ENCODE measurements around the gene GRID2.

The GRID2 gene

GRCh38 chr4:93743022-93743421, 1439.3 kb downstream of the GRID2 start:
- no peaks in the 10 kb centered on the region for H3K9me3 ChIP-seq
- in situ Hi-C loops (cut with MboI; ENCODE audit: low sequenced_read_pairs): no loop called here
- no peaks in the 10 kb centered on the region for H3K4me1 ChIP-seq
- H3K4me3 ChIP-seq: no peak overlapping the region
- no peaks in the 10 kb centered on the region for H3K36me3 ChIP-seq (replicated peaks)
- DNase-seq (ENCODE audit: low spot score in 2 of 2): no peak
- H3K27me3 ChIP-seq (ENCODE audit: low read depth): no peaks in the 10 kb centered on the region

- in situ Hi-C loops (cut with MboI; ENCODE audit: low sequenced_read_pairs): no loop called here
- DNase-seq (ENCODE audit: low spot score in 2 of 2): no peak
Measured at GRCh38 chr4:93743635-93744034, 1439.9 kb downstream of the GRID2 start.

GRCh38 chr4:93744961-93745360, 1441.2 kb downstream of the GRID2 start:
- in situ Hi-C loops (cut with MboI; ENCODE audit: low sequenced_read_pairs): no loop called here
- no peak overlapping the region for H3K4me3 ChIP-seq

More at GRCh38 chr4:93743635-93744034, 1439.9 kb downstream of the GRID2 start:
- Histone ChIP-seq H3K4me1 (no peaks in the 10 kb centered on the region; the same call in 1 of the 2 replicates), H3K9me3 (no peaks in the 10 kb centered on the region), H3K36me3 (replicated peaks) (no peaks in the 10 kb centered on the region), H3K4me3 (no peak overlapping the region), H3K27me3 (ENCODE audit: low read depth) (no peaks in the 10 kb centered on the region)

GRCh38 chr4:93746031-93746430, 1442.3 kb downstream of the GRID2 start:
- Histone ChIP-seq H3K9me3 (no peaks in the 10 kb centered on the region), H3K27me3 (ENCODE audit: low read depth) (no peaks in the 10 kb centered on the region), H3K4me3 (no peak overlapping the region), H3K4me1 (peaks cover 5% of the 10 kb centered on the region; the same call in 1 of the 2 replicates), H3K36me3 (replicated peaks) (no peaks in the 10 kb centered on the region)
- in situ Hi-C loops (cut with MboI; ENCODE audit: low sequenced_read_pairs): no loop called here
- no peak for DNase-seq (ENCODE audit: low spot score in 2 of 2)

More at GRCh38 chr4:93744961-93745360, 1441.2 kb downstream of the GRID2 start:
- H3K9me3 ChIP-seq: no peaks in the 10 kb centered on the region
- peaks cover 5% of the 10 kb centered on the region; the same call in 1 of the 2 replicates for H3K4me1 ChIP-seq
- DNase-seq (ENCODE audit: low spot score in 2 of 2): no peak
- H3K36me3 ChIP-seq (replicated peaks): no peaks in the 10 kb centered on the region
- no peaks in the 10 kb centered on the region for H3K27me3 ChIP-seq (ENCODE audit: low read depth)

- in situ Hi-C loops (cut with MboI; ENCODE audit: low sequenced_read_pairs): no loop called here
Measured at GRCh38 chr4:93747220-93747619, 1443.5 kb downstream of the GRID2 start.

GRCh38 chr4:93748373-93749291, 1444.9 kb downstream of the GRID2 start:
- H3K4me1 ChIP-seq: peaks cover 5% of the 10 kb centered on the region; the same call in 1 of the 2 replicates

More at GRCh38 chr4:93747220-93747619, 1443.5 kb downstream of the GRID2 start:
- DNase-seq (ENCODE audit: low spot score in 2 of 2): no peak
- no peaks in the 10 kb centered on the region for H3K27me3 ChIP-seq (ENCODE audit: low read depth)
- no peak overlapping the region for H3K4me3 ChIP-seq
- H3K9me3 ChIP-seq: no peaks in the 10 kb centered on the region
- H3K36me3 ChIP-seq (replicated peaks): no peaks in the 10 kb centered on the region
- H3K4me1 ChIP-seq: peaks cover 5% of the 10 kb centered on the region; the same call in 1 of the 2 replicates

GRCh38 chr4:93749292-93749761, 1445.6 kb downstream of the GRID2 start:
- peaks cover 5% of the 10 kb centered on the region; the same call in 1 of the 2 replicates for H3K4me1 ChIP-seq
- H3K27me3 ChIP-seq (ENCODE audit: low read depth): no peaks in the 10 kb centered on the region
- DNase-seq (ENCODE audit: low spot score in 2 of 2): no peak
- no peaks in the 10 kb centered on the region for H3K36me3 ChIP-seq (replicated peaks)
- H3K9me3 ChIP-seq: no peaks in the 10 kb centered on the region
- no peak overlapping the region for H3K4me3 ChIP-seq
- in situ Hi-C loops (cut with MboI; ENCODE audit: low sequenced_read_pairs): no loop called here

More at GRCh38 chr4:93748373-93749291, 1444.9 kb downstream of the GRID2 start:
- Histone ChIP-seq H3K36me3 (replicated peaks) (no peaks in the 10 kb centered on the region), H3K27me3 (ENCODE audit: low read depth) (no peaks in the 10 kb centered on the region), H3K4me3 (no peak overlapping the region), H3K9me3 (no peaks in the 10 kb centered on the region)
- peak; percentile 21 to 47 for DNase-seq (ENCODE audit: low spot score in 2 of 2)
- in situ Hi-C loops (cut with MboI; ENCODE audit: low sequenced_read_pairs): no loop called here

- Histone ChIP-seq H3K4me1 (peaks cover 5% of the 10 kb centered on the region; the same call in 1 of the 2 replicates), H3K36me3 (replicated peaks) (no peaks in the 10 kb centered on the region), H3K4me3 (no peak overlapping the region), H3K27me3 (ENCODE audit: low read depth) (no peaks in the 10 kb centered on the region), H3K9me3 (no peaks in the 10 kb centered on the region)
- no peak for DNase-seq (ENCODE audit: low spot score in 2 of 2)
- in situ Hi-C loops (cut with MboI; ENCODE audit: low sequenced_read_pairs): no loop called here
Measured at GRCh38 chr4:93751411-93751810, 1447.6 kb downstream of the GRID2 start.

GRCh38 chr4:93756101-93756500, 1452.3 kb downstream of the GRID2 start:
- H3K4me1 ChIP-seq: no peaks in the 10 kb centered on the region
- no peaks in the 10 kb centered on the region for H3K27me3 ChIP-seq (ENCODE audit: low read depth)
- no peak for DNase-seq (ENCODE audit: low spot score in 2 of 2)
- in situ Hi-C loops (cut with MboI; ENCODE audit: low sequenced_read_pairs): no loop called here
- no peaks in the 10 kb centered on the region for H3K9me3 ChIP-seq
- no peak overlapping the region for H3K4me3 ChIP-seq
- H3K36me3 ChIP-seq (replicated peaks): no peaks in the 10 kb centered on the region

GRCh38 chr4:93759506-93759905, 1455.7 kb downstream of the GRID2 start:
- H3K27me3 ChIP-seq (ENCODE audit: low read depth): no peaks in the 10 kb centered on the region
- no peak for DNase-seq (ENCODE audit: low spot score in 2 of 2)
- in situ Hi-C loops (cut with MboI; ENCODE audit: low sequenced_read_pairs): no loop called here

GRCh38 chr4:93760284-93760683, 1456.5 kb downstream of the GRID2 start:
- no peak overlapping the region for H3K4me3 ChIP-seq
- H3K4me1 ChIP-seq: peaks cover 9% of the 10 kb centered on the region
- H3K36me3 ChIP-seq (replicated peaks): no peaks in the 10 kb centered on the region
- H3K9me3 ChIP-seq: no peaks in the 10 kb centered on the region
- no peaks in the 10 kb centered on the region for H3K27me3 ChIP-seq (ENCODE audit: low read depth)
- no peak for DNase-seq (ENCODE audit: low spot score in 2 of 2)
- in situ Hi-C loops (cut with MboI; ENCODE audit: low sequenced_read_pairs): no loop called here

More at GRCh38 chr4:93759506-93759905, 1455.7 kb downstream of the GRID2 start:
- Histone ChIP-seq H3K4me3 (no peak overlapping the region), H3K36me3 (replicated peaks) (no peaks in the 10 kb centered on the region), H3K4me1 (peaks cover 3% of the 10 kb centered on the region), H3K9me3 (no peaks in the 10 kb centered on the region)

- Histone ChIP-seq H3K9me3 (no peaks in the 10 kb centered on the region), H3K36me3 (replicated peaks) (no peaks in the 10 kb centered on the region), H3K4me3 (no peak overlapping the region), H3K27me3 (ENCODE audit: low read depth) (no peaks in the 10 kb centered on the region), H3K4me1 (peaks cover 9% of the 10 kb centered on the region)
- no peak for DNase-seq (ENCODE audit: low spot score in 2 of 2)
- in situ Hi-C loops (cut with MboI; ENCODE audit: low sequenced_read_pairs): no loop called here
Measured at GRCh38 chr4:93761286-93761685, 1457.5 kb downstream of the GRID2 start.

- in situ Hi-C loops (cut with MboI; ENCODE audit: low sequenced_read_pairs): no loop called here
- no peaks in the 10 kb centered on the region for H3K36me3 ChIP-seq (replicated peaks)
- no peak overlapping the region for H3K4me3 ChIP-seq
- H3K4me1 ChIP-seq: peaks cover 9% of the 10 kb centered on the region
- H3K9me3 ChIP-seq: no peaks in the 10 kb centered on the region
- H3K27me3 ChIP-seq (ENCODE audit: low read depth): no peaks in the 10 kb centered on the region
- DNase-seq (ENCODE audit: low spot score in 2 of 2): peak; percentile 53 to 67
Measured at GRCh38 chr4:93764639-93765246, 1461.0 kb downstream of the GRID2 start.

GRCh38 chr4:93767917-93768316, 1464.2 kb downstream of the GRID2 start:
- H3K4me1 ChIP-seq: peaks cover 19% of the 10 kb centered on the region
- H3K4me3 ChIP-seq: no peak overlapping the region
- H3K27me3 ChIP-seq (ENCODE audit: low read depth): no peaks in the 10 kb centered on the region
- DNase-seq (ENCODE audit: low spot score in 2 of 2): no peak
- no peaks in the 10 kb centered on the region for H3K9me3 ChIP-seq
- in situ Hi-C loops (cut with MboI; ENCODE audit: low sequenced_read_pairs): no loop called here
- no peaks in the 10 kb centered on the region for H3K36me3 ChIP-seq (replicated peaks)

Data from HAP-1 (cell line).